ENCODE data around the gene SLC22A7. TPM values are rescaled to one million over a fixed set of nuclear protein-coding genes. Genes with fewer than 3 reads are reported as not detected.

Gene SLC22A7
- total and polyA plus RNA-seq, 2 experiments from 2014 or later = 0.31 TPM; not detected in 1

DNA sequence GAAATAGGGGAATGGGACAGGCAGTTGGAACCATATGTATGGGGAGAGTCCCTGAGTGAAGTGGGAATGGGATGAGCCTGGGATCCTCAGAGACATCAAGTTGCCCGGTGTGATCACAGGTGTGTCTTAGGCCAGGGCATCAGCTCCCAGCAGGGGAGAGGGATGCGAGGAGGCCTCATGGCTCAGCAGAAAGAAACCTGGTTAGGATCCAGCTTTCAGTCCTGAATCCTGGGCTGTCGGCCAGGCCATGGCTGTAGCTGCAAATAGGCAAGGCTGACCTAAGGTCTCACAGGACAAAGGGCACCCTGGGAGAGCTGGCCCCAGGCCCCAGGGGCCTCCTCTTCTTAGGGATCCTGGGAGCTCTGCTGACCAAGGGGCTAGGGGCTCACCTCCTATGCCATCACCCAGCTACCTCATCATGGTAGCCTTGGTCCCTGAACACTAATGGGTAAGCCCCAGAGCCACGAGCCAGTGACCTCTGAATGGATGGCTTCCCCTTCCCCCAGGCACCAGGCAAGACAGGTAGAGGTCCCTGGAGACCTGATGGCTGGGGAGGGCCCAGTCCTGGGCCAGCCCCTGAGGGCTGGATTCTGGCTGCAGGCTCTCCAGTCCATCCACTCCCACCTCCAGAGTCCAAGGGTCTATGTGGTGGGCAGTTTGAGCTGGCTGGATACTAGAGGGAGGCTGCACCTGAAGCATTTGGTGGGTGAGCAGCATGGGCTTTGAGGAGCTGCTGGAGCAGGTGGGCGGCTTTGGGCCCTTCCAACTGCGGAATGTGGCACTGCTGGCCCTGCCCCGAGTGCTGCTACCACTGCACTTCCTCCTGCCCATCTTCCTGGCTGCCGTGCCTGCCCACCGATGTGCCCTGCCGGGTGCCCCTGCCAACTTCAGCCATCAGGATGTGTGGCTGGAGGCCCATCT lies at the start of gene SLC22A7 (continued):
- TF ChIP-seq EZH2 (IDR thresholded peaks at IDR 0.05; ENCODE audit: low read depth, unreplicated experiment) (no peak), ZNF114 (CRISPR knock-in tag; IDR thresholded peaks at IDR 0.05) (no peak)

DNA sequence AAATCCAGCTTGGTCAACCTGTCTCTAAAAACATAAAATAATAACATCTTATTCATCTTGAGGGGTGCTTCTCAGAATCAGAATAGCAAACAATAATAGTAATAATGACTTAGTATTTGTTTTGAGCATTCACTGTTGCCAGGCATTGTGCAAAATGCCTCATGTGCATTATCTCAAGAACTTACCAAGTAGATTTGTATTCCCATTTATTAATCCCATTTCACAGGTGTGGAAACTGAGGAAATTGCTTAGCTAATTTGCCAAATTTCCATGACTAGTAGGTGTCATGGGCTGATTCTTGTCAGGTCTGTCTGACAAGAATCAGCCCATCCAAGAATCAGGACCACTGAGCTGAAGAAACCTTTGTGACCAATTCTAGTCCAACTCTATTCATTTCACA lies 49.3 kb upstream of the SLC22A7 start:
- H3F3A ChIP-seq (replicated peaks; ENCODE audit: low read depth) = peaks cover 2% of the 10 kb centered on the region; the same call in 1 of the 2 replicates
- peaks cover 25% of the 10 kb centered on the region for H3K4me1 ChIP-seq (ENCODE audit: insufficient read depth)
- H3K27ac ChIP-seq (ENCODE audit: low read depth) = no peak overlapping the region
- H4K20me1 ChIP-seq (replicated peaks; ENCODE audit: insufficient read depth) = no peaks in the 10 kb centered on the region
- peaks cover 21% of the 10 kb centered on the region for H3K27me3 Mint-ChIP-seq (ENCODE audit: insufficient read depth, low read depth, poor library complexity)
- H3K9me2 ChIP-seq (ENCODE audit: insufficient read depth) = no peaks in the 10 kb centered on the region
- no peak overlapping the region for H2AFZ ChIP-seq
- no peaks in the 10 kb centered on the region for H3K79me2 ChIP-seq (replicated peaks; ENCODE audit: insufficient read depth)
- no peak overlapping the region for H3K4me2 ChIP-seq
- TF ChIP-seq, protein P1, sequence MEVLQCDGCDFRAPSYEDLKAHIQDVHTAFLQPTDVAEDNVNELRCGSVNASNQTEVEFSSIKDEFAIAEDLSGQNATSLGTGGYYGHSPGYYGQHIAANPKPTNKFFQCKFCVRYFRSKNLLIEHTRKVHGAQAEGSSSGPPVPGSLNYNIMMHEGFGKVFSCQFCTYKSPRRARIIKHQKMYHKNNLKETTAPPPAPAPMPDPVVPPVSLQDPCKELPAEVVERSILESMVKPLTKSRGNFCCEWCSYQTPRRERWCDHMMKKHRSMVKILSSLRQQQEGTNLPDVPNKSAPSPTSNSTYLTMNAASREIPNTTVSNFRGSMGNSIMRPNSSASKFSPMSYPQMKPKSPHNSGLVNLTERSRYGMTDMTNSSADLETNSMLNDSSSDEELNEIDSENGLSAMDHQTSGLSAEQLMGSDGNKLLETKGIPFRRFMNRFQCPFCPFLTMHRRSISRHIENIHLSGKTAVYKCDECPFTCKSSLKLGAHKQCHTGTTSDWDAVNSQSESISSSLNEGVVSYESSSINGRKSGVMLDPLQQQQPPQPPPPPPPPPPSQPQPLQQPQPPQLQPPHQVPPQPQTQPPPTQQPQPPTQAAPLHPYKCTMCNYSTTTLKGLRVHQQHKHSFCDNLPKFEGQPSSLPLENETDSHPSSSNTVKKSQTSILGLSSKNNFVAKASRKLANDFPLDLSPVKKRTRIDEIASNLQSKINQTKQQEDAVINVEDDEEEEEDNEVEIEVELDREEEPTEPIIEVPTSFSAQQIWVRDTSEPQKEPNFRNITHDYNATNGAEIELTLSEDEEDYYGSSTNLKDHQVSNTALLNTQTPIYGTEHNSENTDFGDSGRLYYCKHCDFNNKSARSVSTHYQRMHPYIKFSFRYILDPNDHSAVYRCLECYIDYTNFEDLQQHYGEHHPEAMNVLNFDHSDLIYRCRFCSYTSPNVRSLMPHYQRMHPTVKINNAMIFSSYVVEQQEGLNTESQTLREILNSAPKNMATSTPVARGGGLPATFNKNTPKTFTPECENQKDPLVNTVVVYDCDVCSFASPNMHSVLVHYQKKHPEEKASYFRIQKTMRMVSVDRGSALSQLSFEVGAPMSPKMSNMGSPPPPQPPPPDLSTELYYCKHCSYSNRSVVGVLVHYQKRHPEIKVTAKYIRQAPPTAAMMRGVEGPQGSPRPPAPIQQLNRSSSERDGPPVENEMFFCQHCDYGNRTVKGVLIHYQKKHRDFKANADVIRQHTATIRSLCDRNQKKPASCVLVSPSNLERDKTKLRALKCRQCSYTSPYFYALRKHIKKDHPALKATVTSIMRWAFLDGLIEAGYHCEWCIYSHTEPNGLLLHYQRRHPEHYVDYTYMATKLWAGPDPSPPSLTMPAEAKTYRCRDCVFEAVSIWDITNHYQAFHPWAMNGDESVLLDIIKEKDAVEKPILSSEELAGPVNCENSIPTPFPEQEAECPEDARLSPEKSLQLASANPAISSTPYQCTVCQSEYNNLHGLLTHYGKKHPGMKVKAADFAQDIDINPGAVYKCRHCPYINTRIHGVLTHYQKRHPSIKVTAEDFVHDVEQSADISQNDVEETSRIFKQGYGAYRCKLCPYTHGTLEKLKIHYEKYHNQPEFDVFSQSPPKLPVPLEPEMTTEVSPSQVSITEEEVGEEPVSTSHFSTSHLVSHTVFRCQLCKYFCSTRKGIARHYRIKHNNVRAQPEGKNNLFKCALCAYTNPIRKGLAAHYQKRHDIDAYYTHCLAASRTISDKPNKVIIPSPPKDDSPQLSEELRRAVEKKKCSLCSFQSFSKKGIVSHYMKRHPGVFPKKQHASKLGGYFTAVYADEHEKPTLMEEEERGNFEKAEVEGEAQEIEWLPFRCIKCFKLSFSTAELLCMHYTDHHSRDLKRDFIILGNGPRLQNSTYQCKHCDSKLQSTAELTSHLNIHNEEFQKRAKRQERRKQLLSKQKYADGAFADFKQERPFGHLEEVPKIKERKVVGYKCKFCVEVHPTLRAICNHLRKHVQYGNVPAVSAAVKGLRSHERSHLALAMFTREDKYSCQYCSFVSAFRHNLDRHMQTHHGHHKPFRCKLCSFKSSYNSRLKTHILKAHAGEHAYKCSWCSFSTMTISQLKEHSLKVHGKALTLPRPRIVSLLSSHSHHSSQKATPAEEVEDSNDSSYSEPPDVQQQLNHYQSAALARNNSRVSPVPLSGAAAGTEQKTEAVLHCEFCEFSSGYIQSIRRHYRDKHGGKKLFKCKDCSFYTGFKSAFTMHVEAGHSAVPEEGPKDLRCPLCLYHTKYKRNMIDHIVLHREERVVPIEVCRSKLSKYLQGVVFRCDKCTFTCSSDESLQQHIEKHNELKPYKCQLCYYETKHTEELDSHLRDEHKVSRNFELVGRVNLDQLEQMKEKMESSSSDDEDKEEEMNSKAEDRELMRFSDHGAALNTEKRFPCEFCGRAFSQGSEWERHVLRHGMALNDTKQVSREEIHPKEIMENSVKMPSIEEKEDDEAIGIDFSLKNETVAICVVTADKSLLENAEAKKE (CRISPR knock-in tag; IDR thresholded peaks at IDR 0.05) = no peak
- TF ChIP-seq, protein P2, sequence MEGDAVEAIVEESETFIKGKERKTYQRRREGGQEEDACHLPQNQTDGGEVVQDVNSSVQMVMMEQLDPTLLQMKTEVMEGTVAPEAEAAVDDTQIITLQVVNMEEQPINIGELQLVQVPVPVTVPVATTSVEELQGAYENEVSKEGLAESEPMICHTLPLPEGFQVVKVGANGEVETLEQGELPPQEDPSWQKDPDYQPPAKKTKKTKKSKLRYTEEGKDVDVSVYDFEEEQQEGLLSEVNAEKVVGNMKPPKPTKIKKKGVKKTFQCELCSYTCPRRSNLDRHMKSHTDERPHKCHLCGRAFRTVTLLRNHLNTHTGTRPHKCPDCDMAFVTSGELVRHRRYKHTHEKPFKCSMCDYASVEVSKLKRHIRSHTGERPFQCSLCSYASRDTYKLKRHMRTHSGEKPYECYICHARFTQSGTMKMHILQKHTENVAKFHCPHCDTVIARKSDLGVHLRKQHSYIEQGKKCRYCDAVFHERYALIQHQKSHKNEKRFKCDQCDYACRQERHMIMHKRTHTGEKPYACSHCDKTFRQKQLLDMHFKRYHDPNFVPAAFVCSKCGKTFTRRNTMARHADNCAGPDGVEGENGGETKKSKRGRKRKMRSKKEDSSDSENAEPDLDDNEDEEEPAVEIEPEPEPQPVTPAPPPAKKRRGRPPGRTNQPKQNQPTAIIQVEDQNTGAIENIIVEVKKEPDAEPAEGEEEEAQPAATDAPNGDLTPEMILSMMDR (conservative IDR thresholded peaks at IDR 0.05; ENCODE audit: low read depth in 2 of 2) = no peak
- TF ChIP-seq STAT1 (IDR thresholded peaks at IDR 0.05; ENCODE audit: unreplicated experiment) = no peak
- TF ChIP-seq, protein P3, sequence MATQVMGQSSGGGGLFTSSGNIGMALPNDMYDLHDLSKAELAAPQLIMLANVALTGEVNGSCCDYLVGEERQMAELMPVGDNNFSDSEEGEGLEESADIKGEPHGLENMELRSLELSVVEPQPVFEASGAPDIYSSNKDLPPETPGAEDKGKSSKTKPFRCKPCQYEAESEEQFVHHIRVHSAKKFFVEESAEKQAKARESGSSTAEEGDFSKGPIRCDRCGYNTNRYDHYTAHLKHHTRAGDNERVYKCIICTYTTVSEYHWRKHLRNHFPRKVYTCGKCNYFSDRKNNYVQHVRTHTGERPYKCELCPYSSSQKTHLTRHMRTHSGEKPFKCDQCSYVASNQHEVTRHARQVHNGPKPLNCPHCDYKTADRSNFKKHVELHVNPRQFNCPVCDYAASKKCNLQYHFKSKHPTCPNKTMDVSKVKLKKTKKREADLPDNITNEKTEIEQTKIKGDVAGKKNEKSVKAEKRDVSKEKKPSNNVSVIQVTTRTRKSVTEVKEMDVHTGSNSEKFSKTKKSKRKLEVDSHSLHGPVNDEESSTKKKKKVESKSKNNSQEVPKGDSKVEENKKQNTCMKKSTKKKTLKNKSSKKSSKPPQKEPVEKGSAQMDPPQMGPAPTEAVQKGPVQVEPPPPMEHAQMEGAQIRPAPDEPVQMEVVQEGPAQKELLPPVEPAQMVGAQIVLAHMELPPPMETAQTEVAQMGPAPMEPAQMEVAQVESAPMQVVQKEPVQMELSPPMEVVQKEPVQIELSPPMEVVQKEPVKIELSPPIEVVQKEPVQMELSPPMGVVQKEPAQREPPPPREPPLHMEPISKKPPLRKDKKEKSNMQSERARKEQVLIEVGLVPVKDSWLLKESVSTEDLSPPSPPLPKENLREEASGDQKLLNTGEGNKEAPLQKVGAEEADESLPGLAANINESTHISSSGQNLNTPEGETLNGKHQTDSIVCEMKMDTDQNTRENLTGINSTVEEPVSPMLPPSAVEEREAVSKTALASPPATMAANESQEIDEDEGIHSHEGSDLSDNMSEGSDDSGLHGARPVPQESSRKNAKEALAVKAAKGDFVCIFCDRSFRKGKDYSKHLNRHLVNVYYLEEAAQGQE (IDR thresholded peaks at IDR 0.05; ENCODE audit: unreplicated experiment) = no peak
- TF ChIP-seq ZNF331 (CRISPR knock-in tag; IDR thresholded peaks at IDR 0.05; ENCODE audit: low read depth) = no peak
- TF ChIP-seq EZH2 (IDR thresholded peaks at IDR 0.05; ENCODE audit: low read depth, unreplicated experiment) = no peak
- ATAC-seq = no peak
- H3K36me3 ChIP-seq (ENCODE audit: insufficient read depth) = no peaks in the 10 kb centered on the region
- no peak overlapping the region for H3K4me3 Mint-ChIP-seq
- no peak overlapping the region for H3K4me3 ChIP-seq
- H3K27ac Mint-ChIP-seq = no peak overlapping the region
- H3K27me3 ChIP-seq (ENCODE audit: insufficient read depth) = peaks cover 34% of the 10 kb centered on the region
- H3K4me1 Mint-ChIP-seq = peaks cover 20% of the 10 kb centered on the region
- H3K36me3 Mint-ChIP-seq (ENCODE audit: low read depth) = no peaks in the 10 kb centered on the region
- no peak for DNase-seq (ENCODE audit: low spot score)
- no peaks in the 10 kb centered on the region for H3K9me3 Mint-ChIP-seq
